IMR-90 (cell line): ENCODE data around the gene ADAM33.

ENCODE experiments used
- BHLHE40 ChIP-seq: fragments of 150-350 bp; IDR thresholded peaks from 2 replicates; pipeline ENCODE4 v1.6.1; 2016; ENCODE audit warnings: mild to moderate bottlenecking, low read depth, low read length
- CEBPB ChIP-seq: IDR thresholded peaks from 2 replicates; pipeline ENCODE4 v1.6.1; 2012; ENCODE audit warnings: low read depth, low read length, improper control_type of control experiment
- CHD1 ChIP-seq: IDR thresholded peaks from 2 replicates; pipeline ENCODE4 v1.6.1; 2012; ENCODE audit warnings: low read depth, low read length, improper control_type of control experiment
- CTCF ChIP-seq: conservative IDR thresholded peaks from 2 replicates; pipeline ENCODE4 v1.5.1; 2012; ENCODE audit warnings: mild to moderate bottlenecking, low read depth, low read length, improper control_type of control experiment
- FOS ChIP-seq: fragments of 150-350 bp; IDR thresholded peaks from 2 replicates; pipeline ENCODE4 v1.6.1; 2016; ENCODE audit warnings: low read depth, low read length
- MAFK ChIP-seq: IDR thresholded peaks from 2 replicates; pipeline ENCODE4 v1.6.1; 2012; ENCODE audit warnings: low read depth, low read length, improper control_type of control experiment
- MXI1 ChIP-seq: IDR thresholded peaks from 2 replicates; pipeline ENCODE4 v1.6.1; 2012; ENCODE audit warnings: low read depth, mild to moderate bottlenecking, low read length, moderate library complexity, borderline replicate concordance
- NFE2L2 ChIP-seq: fragments of 150-350 bp; IDR thresholded peaks from 2 replicates; pipeline ENCODE4 v1.6.1; 2016; ENCODE audit warnings: low read depth, mild to moderate bottlenecking, low read length
- POLR2A ChIP-seq: IDR thresholded peaks from 2 replicates; pipeline ENCODE4 v1.6.1; 2012; ENCODE audit warnings: mild to moderate bottlenecking, low read depth, low read length
- SMC3 ChIP-seq: fragments of 150-350 bp; IDR thresholded peaks from 2 replicates; pipeline ENCODE4 v1.6.1; 2016; ENCODE audit warnings: low read depth, mild to moderate bottlenecking, antibody characterized with exemption, low read length, moderate library complexity

- TF ChIP-seq POLR2A (no peak), CTCF (no peak), MXI1 (no peak), BHLHE40 (no peak), MAFK (no peak), NFE2L2 (no peak), CEBPB (no peak), FOS (no peak), CHD1 (no peak), SMC3 (no peak)
Measured at GRCh38 chr20:3678198-3678597, 3.6 kb downstream of the ADAM33 start.
